ENCODE results near the gene EIF2AK3. TPM values are rescaled to one million over a fixed set of nuclear protein-coding genes. Genes with fewer than 3 reads are reported as not detected.

EIF2AK3 gene
- total and polyA plus RNA-seq, 10 of the 15 experiments (the other 5 are each of a cell fraction or from before 2014, with no cell fraction given) = 5.0 to 44.7 (median 22.4) TPM

GRCh38 chr2:88660622-88661021, 33.4 kb upstream of the EIF2AK3 start (continued):
- no peak for TF ChIP-seq DPF2 (IDR thresholded peaks at IDR 0.05)
- no peak for TF ChIP-seq SUPT20H (IDR thresholded peaks at IDR 0.05; ENCODE audit: borderline replicate concordance, control insufficient read depth, low read depth, low read length)
- TF ChIP-seq NFYB (IDR thresholded peaks at IDR 0.05; ENCODE audit: insufficient read depth, low read depth, low read length) = no peak

- intact Hi-C loops (cut with micrococcal nuclease; ENCODE audit: unreplicated experiment) (no loop called here), in situ Hi-C loops (cut with MboI) (loop anchor here (25.0 kb wide), 1 partner anchor 597 kb away; the partner anchor contains the start of genes KRCC1 and SMYD1)
- H4K20me1 ChIP-seq (ENCODE audit: control insufficient read depth, insufficient read depth) = no peaks in the 10 kb centered on the region
- no peak overlapping the region for H2AFZ ChIP-seq (ENCODE audit: control insufficient read depth, low read depth, low read length)
- H3K27ac ChIP-seq (ENCODE audit: control insufficient read depth, insufficient read depth) = no peak overlapping the region
- no TSS peak for BruUV-seq (replicated peaks)
- H3K27me3 ChIP-seq (replicated peaks in 1 of 2; ENCODE audit: control insufficient read depth in 2 of 2, insufficient read depth in 2 of 2, low read length in 1 of 2) = no peaks in the 10 kb centered on the region
- no peak overlapping the region for H3K4me2 ChIP-seq (ENCODE audit: control insufficient read depth, insufficient read depth)
- no peak overlapping the region for H3K9ac ChIP-seq (ENCODE audit: control insufficient read depth, insufficient read depth, low read length)
- WGBS (ENCODE audit: insufficient coverage, insufficient replicate concordance, low lambda C conversion rate, missing lambda C conversion rate) = 70% methylated on average over 4 of the region's 4 CpGs
- H3K4me1 ChIP-seq (ENCODE audit: control insufficient read depth, insufficient read depth, low read length) = no peaks in the 10 kb centered on the region
- DNase-seq (ENCODE audit: low read depth, low spot score) (no peak), FAIRE-seq (no peak), ATAC-seq (no peak)
- H3K36me3 ChIP-seq (ENCODE audit: control insufficient read depth in 2 of 2, insufficient read depth in 2 of 2, low read length in 1 of 2) = no peaks in the 10 kb centered on the region
- POLR2A ChIA-PET = no interaction called here
- SMC1A ChIA-PET (ENCODE audit: uncharacterized antibody, unreplicated experiment) = interaction anchor here (1.3 to 1.9 kb wide), 2 partner anchors 8 to 10 kb away, joined by 5 to 7 read pairs; no protein-coding TSS in a partner anchor
- H3K9me3 ChIP-seq (replicated peaks; ENCODE audit: control insufficient read depth, insufficient read depth, low read length) = no peaks in the 10 kb centered on the region
- no peaks in the 10 kb centered on the region for H3K79me2 ChIP-seq (ENCODE audit: control insufficient read depth, insufficient read depth, low read length)
- RAD21 ChIA-PET (ENCODE audit: unreplicated experiment) = no interaction called here
- TF ChIP-seq NRF1 (conservative IDR thresholded peaks at IDR 0.05; ENCODE audit: low read depth, low read length) = no peak
- TF ChIP-seq JUND (IDR thresholded peaks at IDR 0.05; ENCODE audit: low read depth, low read length) = no peak
- TF ChIP-seq HDAC2 (IDR thresholded peaks at IDR 0.05) = no peak
- no peak for TF ChIP-seq IKZF1 (conservative IDR thresholded peaks at IDR 0.05)
- no peak for TF ChIP-seq FOXM1 (IDR thresholded peaks at IDR 0.05; ENCODE audit: low read depth, low read length)
- no peak for TF ChIP-seq CBFB (IDR thresholded peaks at IDR 0.05; ENCODE audit: low read depth)
- H3K4me3 ChIP-seq = no peak overlapping the region
- CTCF ChIA-PET = interaction anchor here (2.1 to 4.0 kb wide), 3 partner anchors 10 to 64 kb away, joined by 5 to 33 read pairs (median 26); no protein-coding TSS in a partner anchor
Measured at GRCh38 chr2:88659538-88659915, 32.3 kb upstream of the EIF2AK3 start.
